A549 (cell line): ENCODE measurements around the gene ACTG2. TPM values are rescaled to one million over a fixed set of nuclear protein-coding genes. Genes with fewer than 3 reads are reported as not detected.

Source experiments
- ATAC-seq, 2 experiments: fragments of 200-7000 bp in 1 of 2; fragments of >200 bp in 1 of 2; cut with Nextera tagmentation in 1 of 2; cut with Tn5 transposase in 1 of 2; 3 replicates each; pipeline versions ENCODE4 v1.8.0 to v1.9.1; 2018 to 2020; ENCODE audit warnings: mild to moderate bottlenecking in 1 of 2, moderate library complexity in 1 of 2
- CTCF ChIA-PET: fragments of 300-600 bp; sonication (Branson Sonifier 250); formaldehyde crosslinking; extraction: SDS; loops from one replicate; lab custom pipeline; 2021; ENCODE audit warnings: antibody characterized with exemption, inconsistent platforms; lab: Yijun Ruan, JAX
- POLR2A ChIA-PET: fragments of 350-600 bp; formaldehyde crosslinking; extraction: SDS; loops from one replicate; lab custom pipeline; 2021; ENCODE audit warnings: antibody characterized with exemption, inconsistent platforms; lab: Yijun Ruan, JAX
- DNase-seq, 2 experiments: peaks; one replicate each; pipeline versions ENCODE4 v3.0.0 to v3.0.0-alpha.2; 2011 to 2016; ENCODE audit warnings: low read depth in 1 of 2, low spot score in 1 of 2
- FAIRE-seq: peaks from 2 replicates; lab custom pipeline; 2011; peaks lifted over from hg19 to GRCh38; lab: Jason Lieb, UNC
- H3K27ac ChIP-seq, 2 experiments: fragments of >200 bp; sonication (Bioruptor Twin); formaldehyde crosslinking; 3 replicates each; pipeline ENCODE4 v1.5.1; 2016 to 2017
- H3K4me1 ChIP-seq: fragments of >200 bp; sonication (Bioruptor Twin); formaldehyde crosslinking; 3 replicates; pipeline ENCODE4 v1.6.1; 2016
- H3K4me2 ChIP-seq: fragments of >200 bp; sonication (Bioruptor Twin); formaldehyde crosslinking; 3 replicates; pipeline ENCODE4 v1.6.1; 2016
- H3K4me3 ChIP-seq: fragments of >200 bp; sonication (Bioruptor Twin); formaldehyde crosslinking; 3 replicates; pipeline ENCODE4 v1.5.1; 2016
- H3K9me3 ChIP-seq: fragments of >200 bp; sonication (Bioruptor Twin); formaldehyde crosslinking; 3 replicates; pipeline ENCODE4 v1.6.1; 2016
- BCL3 ChIP-seq: fragments of >200 bp; sonication (Bioruptor Twin); formaldehyde crosslinking; IDR thresholded peaks from 3 replicates; pipeline ENCODE4 v1.6.1; 2016
- BHLHE40 ChIP-seq: IDR thresholded peaks from 2 replicates; pipeline ENCODE4 v1.6.1; 2012; ENCODE audit warnings: low read depth, low read length, inconsistent platforms
- CBX8 ChIP-seq: fragments of 200-600 bp; sonication (generic); IDR thresholded peaks from 2 replicates; pipeline ENCODE4 v1.6.1; 2016
- CEBPB ChIP-seq, 2 experiments: fragments of >200 bp in 1 of 2; sonication (Bioruptor Twin) in 1 of 2; formaldehyde crosslinking in 1 of 2; IDR thresholded peaks; 2 replicates each; pipeline ENCODE4 v1.6.1; 2012 to 2016
- CHD2 ChIP-seq: fragments of 150-350 bp; IDR thresholded peaks from 2 replicates; pipeline ENCODE4 v1.6.1; 2014; ENCODE audit warnings: low read length; ENCODE audit not compliant: partially characterized antibody
- CHD4 ChIP-seq: fragments of 200-600 bp; sonication (generic); IDR thresholded peaks from 2 replicates; pipeline ENCODE4 v1.6.1; 2016; ENCODE audit warnings: antibody characterized with exemption, mild to moderate bottlenecking, borderline replicate concordance
- CTCF ChIP-seq: fragments of >200 bp; sonication (Bioruptor Twin); formaldehyde crosslinking; IDR thresholded peaks from 3 replicates; pipeline ENCODE4 v1.5.1; 2016
- ESRRA ChIP-seq: fragments of 150-350 bp; IDR thresholded peaks from 2 replicates; pipeline ENCODE4 v1.6.1; 2014; ENCODE audit warnings: mild to moderate bottlenecking, low read length, borderline replicate concordance
- HDAC2 ChIP-seq: fragments of 200-600 bp; sonication (generic); IDR thresholded peaks from 2 replicates; pipeline ENCODE4 v1.6.1; 2016
- HEYL ChIP-seq: fragments of 250-450 bp; sonication (Bioruptor Pico); IDR thresholded peaks from 2 replicates; pipeline ENCODE4 v1.8.0; 2021; ENCODE audit warnings: mild to moderate bottlenecking, moderate library complexity
- HOXB13 ChIP-seq: fragments of 250-450 bp; sonication (Bioruptor Pico); IDR thresholded peaks from 2 replicates; pipeline ENCODE4 v1.5.0; 2020; ENCODE audit warnings: low read depth, mild to moderate bottlenecking, moderate library complexity
- JUNB ChIP-seq: fragments of >200 bp; sonication (Bioruptor Twin); formaldehyde crosslinking; IDR thresholded peaks from 2 replicates; pipeline ENCODE4 v1.6.1; 2016
- KDM5A ChIP-seq: fragments of 200-600 bp; sonication (generic); IDR thresholded peaks from 2 replicates; pipeline ENCODE4 v1.6.1; 2016; ENCODE audit warnings: antibody characterized with exemption, mild to moderate bottlenecking
- MYC ChIP-seq: IDR thresholded peaks from 2 replicates; pipeline ENCODE4 v1.6.1; 2012; ENCODE audit warnings: mild to moderate bottlenecking, inconsistent platforms, low read length, improper control_type of control experiment, borderline replicate concordance
- NPAS2 ChIP-seq: fragments of 250-450 bp; sonication (Bioruptor Pico); IDR thresholded peaks from 2 replicates; pipeline ENCODE4 v1.8.0; 2022; ENCODE audit warnings: mild to moderate bottlenecking, moderate library complexity, borderline replicate concordance
- PHF8 ChIP-seq: fragments of 200-600 bp; sonication (generic); IDR thresholded peaks from 2 replicates; pipeline ENCODE4 v1.6.1; 2016; ENCODE audit warnings: low read depth, mild to moderate bottlenecking, antibody characterized with exemption, moderate library complexity, borderline replicate concordance
- POLR2A ChIP-seq: IDR thresholded peaks from 2 replicates; pipeline ENCODE4 v1.6.1; 2012; ENCODE audit warnings: mild to moderate bottlenecking, low read length
- RARB ChIP-seq: fragments of 250-450 bp; sonication (Bioruptor Pico); IDR thresholded peaks from 2 replicates; pipeline ENCODE4 v1.8.0; 2021; ENCODE audit warnings: mild to moderate bottlenecking, moderate library complexity
- RNF2 ChIP-seq: fragments of 200-600 bp; sonication (generic); IDR thresholded peaks from 2 replicates; pipeline ENCODE4 v1.6.1; 2016; ENCODE audit warnings: low read depth, mild to moderate bottlenecking, antibody characterized with exemption, moderate library complexity, borderline replicate concordance
- ZFP36 ChIP-seq: fragments of 450-650 bp; IDR thresholded peaks from 2 replicates; pipeline ENCODE4 v1.6.1; 2014; ENCODE audit warnings: borderline replicate concordance; ENCODE audit not compliant: partially characterized antibody
- ZNF302 ChIP-seq: fragments of 250-450 bp; sonication (Bioruptor Pico); IDR thresholded peaks from 2 replicates; pipeline ENCODE4 v1.9.0; 2021; ENCODE audit warnings: inconsistent platforms, mild to moderate bottlenecking, moderate library complexity
- WGBS: methylation state at CpG from one replicate; pipeline ENCODE4 v1.1.6; 2017; ENCODE audit errors: missing lambda C conversion rate; 5-methylcytosine and 5-hydroxymethylcytosine counted together
- polyA plus RNA-seq, 4 experiments: library from polyadenylated mRNA; depleted of rRNA in 3 of 4; stranded (reverse); fragments of >200 nt; fragmentation: RNase III in 1 of 4; extraction: RNeasy Plus Mini Kit Qiagen cat#74134 plus additional on column Dnase treatment in 1 of 4; gene quantifications; 2 replicates in 3 of 4; 3 replicates in 1 of 4; pipeline ENCODE4 v1.2.3, GENCODE V29; 2011 to 2017
- TF ChIP-seq, protein P1 (sequence below): IDR thresholded peaks from 2 replicates; pipeline ENCODE4 v1.6.1; 2012
- TF ChIP-seq, protein P2 (sequence below): fragments of 450-650 bp; IDR thresholded peaks from 2 replicates; pipeline ENCODE4 v1.6.1; 2014; ENCODE audit warnings: antibody characterized with exemption
- TF ChIP-seq, protein P3 (sequence below): IDR thresholded peaks from 2 replicates; pipeline ENCODE4 v1.6.1; 2012; ENCODE audit warnings: low read depth, borderline replicate concordance

ACTG2 gene
- polyA plus RNA-seq, 2 of the 4 experiments (the other 2 are of a cell fraction), result 0.04 to 0.26 TPM

- 83% methylated on average over 8 of the region's 8 CpGs for WGBS
- H3K4me1 ChIP-seq, result no peaks in the 10 kb centered on the region
These were observed 20.7 kb downstream of the ACTG2 start for GRCh38 chr2:73913414-73914054.

DNA sequence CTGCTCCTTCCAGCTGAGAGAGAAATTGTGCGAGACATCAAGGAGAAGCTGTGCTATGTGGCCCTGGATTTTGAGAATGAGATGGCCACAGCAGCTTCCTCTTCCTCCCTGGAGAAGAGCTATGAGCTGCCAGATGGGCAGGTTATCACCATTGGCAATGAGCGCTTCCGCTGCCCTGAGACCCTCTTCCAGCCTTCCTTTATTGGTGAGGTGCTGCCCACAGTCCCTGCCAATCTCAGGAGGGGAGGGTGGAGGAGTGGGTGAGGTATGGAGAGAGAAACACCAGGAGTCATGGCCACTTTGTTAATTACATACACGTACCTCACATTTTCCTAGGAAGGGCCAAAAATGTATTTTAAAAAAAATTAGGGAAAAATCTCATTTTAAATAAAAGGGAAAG is 21.9 kb downstream of the ACTG2 start:
- Histone ChIP-seq H3K27ac (no peak overlapping the region), H3K4me2 (no peak overlapping the region), H3K9me3 (no peaks in the 10 kb centered on the region)
- no peak for DNase-seq
- POLR2A ChIA-PET, result no interaction called here
- TF ChIP-seq, protein P1, sequence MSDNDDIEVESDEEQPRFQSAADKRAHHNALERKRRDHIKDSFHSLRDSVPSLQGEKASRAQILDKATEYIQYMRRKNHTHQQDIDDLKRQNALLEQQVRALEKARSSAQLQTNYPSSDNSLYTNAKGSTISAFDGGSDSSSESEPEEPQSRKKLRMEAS, result no peak
- TF ChIP-seq MYC (no peak), CBX8 (no peak), POLR2A (no peak), RNF2 (no peak), NPAS2 (CRISPR knock-in tag) (no peak), BCL3 (no peak), CHD2 (no peak), HEYL (CRISPR knock-in tag) (no peak), JUNB (no peak), BHLHE40 (no peak), CTCF (no peak), PHF8 (no peak), ESRRA (no peak), HDAC2 (no peak), CHD4 (no peak), HOXB13 (CRISPR knock-in tag) (no peak)
- TF ChIP-seq, protein P2, sequence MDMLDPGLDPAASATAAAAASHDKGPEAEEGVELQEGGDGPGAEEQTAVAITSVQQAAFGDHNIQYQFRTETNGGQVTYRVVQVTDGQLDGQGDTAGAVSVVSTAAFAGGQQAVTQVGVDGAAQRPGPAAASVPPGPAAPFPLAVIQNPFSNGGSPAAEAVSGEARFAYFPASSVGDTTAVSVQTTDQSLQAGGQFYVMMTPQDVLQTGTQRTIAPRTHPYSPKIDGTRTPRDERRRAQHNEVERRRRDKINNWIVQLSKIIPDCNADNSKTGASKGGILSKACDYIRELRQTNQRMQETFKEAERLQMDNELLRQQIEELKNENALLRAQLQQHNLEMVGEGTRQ, result no peak
- TF ChIP-seq, all 56 proteins: peak for 0
- ATAC-seq, result no peak
- no peaks in the 10 kb centered on the region for H3K4me1 ChIP-seq
- CTCF ChIA-PET, result no interaction called here
- WGBS, result 76% methylated on average over 4 of the region's 4 CpGs
- FAIRE-seq, result no peak
- H3K4me3 ChIP-seq, result no peak overlapping the region

More at GRCh38 chr2:73913414-73914054, 20.7 kb downstream of the ACTG2 start:
- POLR2A ChIA-PET, result no interaction called here
- CTCF ChIA-PET, result interaction anchor here (0.6 to 2.0 kb wide), 2 partner anchors 90 to 266 kb away, joined by 3 to 7 read pairs; no protein-coding TSS in a partner anchor
- DNase-seq, result no peak
- Histone ChIP-seq H3K9me3 (no peaks in the 10 kb centered on the region), H3K4me3 (no peak overlapping the region), H3K27ac (no peak overlapping the region), H3K4me2 (no peak overlapping the region)
- no peak for ATAC-seq
- no peak for FAIRE-seq
- TF ChIP-seq, protein P3, sequence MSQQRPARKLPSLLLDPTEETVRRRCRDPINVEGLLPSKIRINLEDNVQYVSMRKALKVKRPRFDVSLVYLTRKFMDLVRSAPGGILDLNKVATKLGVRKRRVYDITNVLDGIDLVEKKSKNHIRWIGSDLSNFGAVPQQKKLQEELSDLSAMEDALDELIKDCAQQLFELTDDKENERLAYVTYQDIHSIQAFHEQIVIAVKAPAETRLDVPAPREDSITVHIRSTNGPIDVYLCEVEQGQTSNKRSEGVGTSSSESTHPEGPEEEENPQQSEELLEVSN, result no peak
- TF ChIP-seq CEBPB (IDR thresholded peaks at IDR 0.05) (no peak), ZFP36 (no peak), KDM5A (no peak), ZNF302 (CRISPR knock-in tag) (no peak), RARB (no peak)
- TF ChIP-seq, protein P2, result no peak
